Stimulated activated naive CD8-positive, alpha-beta T cell treated with anti-CD3 and anti-CD28 coated beads, Interleukin-15, Interleukin-2, amounts not matched to agents 100 ng/mL and 50 ng/mL, for 24 hours (primary cell): ENCODE measurements around the gene SERPINA1.

ENCODE experiments used
- H3K27ac Mint-ChIP-seq: one replicate; pipeline ENCODE4 v1.8.0; 2021; ENCODE audit warnings: mild to moderate bottlenecking, mixed read lengths
- H3K27me3 Mint-ChIP-seq: one replicate; pipeline ENCODE4 v1.8.0; 2021; ENCODE audit warnings: mixed read lengths
- H3K36me3 Mint-ChIP-seq: one replicate; pipeline ENCODE4 v1.8.0; 2021; ENCODE audit warnings: low read depth, mixed read lengths
- H3K4me1 Mint-ChIP-seq: one replicate; pipeline ENCODE4 v1.8.0; 2021; ENCODE audit warnings: low read depth, mixed read lengths
- H3K4me3 Mint-ChIP-seq: one replicate; pipeline ENCODE4 v1.8.0; 2021; ENCODE audit warnings: mild to moderate bottlenecking, mixed read lengths
- H3K9me3 Mint-ChIP-seq: one replicate; pipeline ENCODE4 v1.8.0; 2021; ENCODE audit warnings: mixed read lengths

The SERPINA1 gene

DNA sequence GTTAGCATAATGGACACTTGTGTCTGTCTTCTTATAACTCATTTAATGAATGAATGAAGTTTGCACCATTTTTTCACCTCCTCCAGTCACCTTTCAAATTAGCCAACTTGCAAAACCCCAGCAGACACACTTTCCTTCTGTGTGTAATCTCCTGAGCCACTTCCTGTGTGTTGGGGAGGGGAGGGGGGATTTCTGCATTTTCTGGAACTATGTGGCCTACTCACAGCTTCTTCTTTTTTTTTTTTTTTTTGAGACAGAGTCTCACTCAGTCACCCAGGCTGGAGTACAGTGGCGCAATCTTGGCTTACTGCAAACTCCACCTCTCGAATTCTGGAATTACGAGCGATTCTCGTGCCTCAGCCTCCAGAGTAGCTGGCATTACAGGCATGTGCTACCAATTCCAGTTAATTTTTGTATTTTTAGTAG lies 4.1 kb upstream of the SERPINA1 start:
- H3K27me3 Mint-ChIP-seq: peaks cover 12% of the 10 kb centered on the region
- H3K4me3 Mint-ChIP-seq: no peak overlapping the region
- H3K27ac Mint-ChIP-seq: peak overlapping the region; percentile 74
- H3K36me3 Mint-ChIP-seq: no peaks in the 10 kb centered on the region
- H3K4me1 Mint-ChIP-seq: peaks cover 49% of the 10 kb centered on the region
- no peaks in the 10 kb centered on the region for H3K9me3 Mint-ChIP-seq

DNA sequence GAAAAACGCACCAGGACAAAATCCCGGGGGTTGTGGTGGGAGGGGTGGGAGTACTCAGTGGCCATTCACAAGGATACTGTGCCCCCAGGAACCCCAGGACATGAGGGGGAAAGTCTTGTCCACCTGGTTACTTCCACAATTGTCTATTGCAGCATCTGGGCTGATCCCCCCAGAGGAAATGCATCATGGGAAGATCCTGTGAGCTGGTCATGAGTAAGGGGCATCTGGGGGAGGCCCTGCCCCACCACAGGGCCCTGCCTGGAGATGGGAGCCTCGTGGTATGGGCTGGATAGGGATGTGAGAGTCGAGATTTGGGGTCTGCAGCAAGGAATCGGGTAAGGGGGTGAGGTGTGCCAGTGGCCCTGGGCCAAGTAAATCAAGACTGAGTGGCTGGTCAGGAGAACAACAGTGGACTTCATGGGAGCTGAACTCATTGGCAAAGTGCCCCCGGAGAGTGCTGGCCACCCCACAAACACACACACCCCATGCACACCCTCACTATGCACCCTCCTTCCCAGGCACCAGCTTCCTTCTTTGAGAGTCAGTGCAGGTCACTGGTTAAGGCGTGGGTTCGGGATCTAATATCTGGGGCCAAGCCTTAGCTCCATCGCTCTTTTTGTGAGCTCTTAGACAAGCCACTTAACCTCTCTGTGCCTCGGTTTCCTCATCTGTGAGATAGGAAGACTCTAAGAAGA lies 3.0 kb upstream of the SERPINA1 start:
- H3K4me3 Mint-ChIP-seq: peak overlapping the region; percentile 10
- H3K27ac Mint-ChIP-seq: peak overlapping the region; percentile 74

DNA sequence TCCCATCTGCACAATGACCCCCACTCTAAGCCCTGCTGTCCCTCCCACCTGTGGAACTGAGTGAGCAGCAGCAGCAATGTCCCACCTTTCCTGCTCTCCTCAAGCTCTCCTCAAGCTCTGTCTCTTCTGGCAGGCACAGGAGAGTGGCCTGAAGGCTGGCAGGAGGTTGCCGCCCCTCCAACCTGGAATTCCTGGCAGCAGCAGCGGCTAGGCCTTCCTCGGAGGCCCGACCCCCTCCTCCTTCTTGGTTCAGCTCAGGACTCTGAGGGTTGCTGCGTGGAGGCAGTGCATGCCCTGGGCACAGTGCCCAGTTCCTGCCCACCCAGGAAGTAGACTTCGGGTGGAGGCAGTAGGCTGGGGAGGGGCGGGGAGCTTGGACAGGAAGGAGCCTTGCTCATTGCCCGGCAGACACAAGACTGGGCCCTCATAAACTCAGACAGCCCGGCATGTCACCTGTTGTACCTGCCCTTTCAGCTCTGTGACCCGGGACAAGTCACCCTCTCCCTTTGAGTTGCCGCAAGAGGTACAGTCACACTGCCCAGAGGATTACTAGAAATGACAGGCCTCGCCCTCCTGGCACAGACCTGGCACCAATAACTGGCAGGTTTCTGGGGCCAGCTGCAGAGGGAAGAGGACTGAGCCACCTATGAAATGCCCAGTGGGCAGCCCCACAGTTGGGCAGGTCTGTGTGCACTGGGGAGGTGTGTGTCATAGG lies 2.1 kb upstream of the SERPINA1 start:
- Mint-ChIP-seq H3K9me3 (no peaks in the 10 kb centered on the region), H3K27ac (peak overlapping the region; percentile 40), H3K36me3 (no peaks in the 10 kb centered on the region), H3K4me1 (peaks cover 48% of the 10 kb centered on the region), H3K4me3 (no peak overlapping the region), H3K27me3 (no peaks in the 10 kb centered on the region)

More for the DNA sequence above, 3.0 kb upstream of the SERPINA1 start:
- H3K36me3 Mint-ChIP-seq: no peaks in the 10 kb centered on the region
- peaks cover 7% of the 10 kb centered on the region for H3K27me3 Mint-ChIP-seq
- peaks cover 49% of the 10 kb centered on the region for H3K4me1 Mint-ChIP-seq
- H3K9me3 Mint-ChIP-seq: no peaks in the 10 kb centered on the region

DNA sequence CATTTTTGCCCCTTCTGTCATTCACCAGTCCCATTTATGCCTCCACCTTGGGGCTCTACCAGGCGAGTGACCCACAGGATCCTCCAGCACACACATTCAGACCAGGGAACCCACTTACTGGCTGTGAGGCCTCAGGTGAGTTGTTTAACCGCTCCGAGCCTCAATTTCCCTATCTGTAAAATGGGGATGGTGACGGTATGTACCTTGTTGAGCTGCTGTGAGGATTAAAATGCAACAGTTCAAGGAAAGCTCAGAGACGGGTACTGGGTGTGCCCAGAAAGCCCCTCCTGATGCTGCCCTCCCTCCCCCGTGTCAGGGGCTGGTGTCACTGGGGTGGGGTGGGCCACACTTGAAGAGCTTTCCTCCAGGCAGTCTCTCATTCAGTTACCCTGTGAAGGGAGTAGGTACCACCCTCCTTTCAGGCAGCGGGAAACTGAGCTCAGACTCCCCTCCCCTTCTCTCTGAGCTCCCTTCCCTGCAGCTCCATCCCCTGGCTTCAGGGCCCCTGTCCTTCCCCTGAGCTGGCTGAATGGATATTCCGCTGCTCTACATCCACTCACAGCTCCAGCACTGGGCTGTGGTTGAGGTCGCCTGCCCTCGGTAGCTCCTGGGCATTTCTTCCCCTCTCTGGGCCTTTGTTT lies 1.4 kb upstream of the SERPINA1 start:
- Mint-ChIP-seq H3K27me3 (no peaks in the 10 kb centered on the region), H3K9me3 (no peaks in the 10 kb centered on the region), H3K36me3 (no peaks in the 10 kb centered on the region), H3K4me3 (no peak overlapping the region), H3K27ac (no peak overlapping the region), H3K4me1 (peaks cover 41% of the 10 kb centered on the region)

DNA sequence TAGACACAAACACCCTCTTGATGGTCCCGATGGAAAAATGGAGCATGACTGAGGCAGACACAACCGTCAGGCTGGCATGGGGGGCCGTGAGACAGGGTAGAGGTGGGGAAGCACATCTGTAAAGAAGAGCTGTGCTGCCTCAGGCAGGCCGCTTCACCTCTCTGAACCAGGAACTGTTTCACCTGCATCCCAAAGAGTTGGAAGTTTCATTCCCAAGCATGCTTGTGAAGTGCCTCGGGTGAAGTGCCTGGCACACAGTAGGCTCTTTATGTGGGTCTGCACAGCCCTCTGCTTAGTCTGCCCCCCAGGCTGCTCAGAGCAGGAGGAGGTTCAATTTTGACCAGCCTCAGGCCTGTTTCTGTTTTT lies 685 bp upstream of the SERPINA1 start:
- no peaks in the 10 kb centered on the region for H3K27me3 Mint-ChIP-seq
- peaks cover 33% of the 10 kb centered on the region for H3K4me1 Mint-ChIP-seq
- no peaks in the 10 kb centered on the region for H3K36me3 Mint-ChIP-seq
- no peak overlapping the region for H3K4me3 Mint-ChIP-seq
- H3K9me3 Mint-ChIP-seq: no peaks in the 10 kb centered on the region
- H3K27ac Mint-ChIP-seq: no peak overlapping the region

DNA sequence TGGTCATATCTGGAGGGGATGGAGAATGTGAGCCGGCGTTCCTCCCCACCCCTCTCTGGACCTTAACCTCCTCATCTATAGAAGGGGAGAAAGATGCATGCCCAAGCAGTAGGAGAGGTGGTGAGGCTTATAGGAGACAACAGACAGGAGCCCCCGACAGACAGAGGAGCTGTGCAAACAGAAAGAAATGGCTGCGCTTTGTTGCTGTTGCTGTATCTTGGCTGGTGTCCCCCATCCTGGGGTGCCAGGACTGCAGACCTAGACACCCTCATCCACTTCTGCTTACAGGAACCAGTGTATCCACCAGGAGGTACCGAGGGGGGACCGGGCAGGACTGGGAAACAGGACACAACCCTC lies 397 bp downstream of the SERPINA1 start:
- H3K9me3 Mint-ChIP-seq: no peaks in the 10 kb centered on the region
- no peak overlapping the region for H3K4me3 Mint-ChIP-seq
- peaks cover 22% of the 10 kb centered on the region for H3K4me1 Mint-ChIP-seq
- H3K27ac Mint-ChIP-seq: no peak overlapping the region
- no peaks in the 10 kb centered on the region for H3K27me3 Mint-ChIP-seq
- no peaks in the 10 kb centered on the region for H3K36me3 Mint-ChIP-seq

GRCh38 chr14:94387051-94388026 lies 1.1 kb downstream of the SERPINA1 start:
- H3K4me1 Mint-ChIP-seq: peaks cover 16% of the 10 kb centered on the region
- H3K36me3 Mint-ChIP-seq: no peaks in the 10 kb centered on the region
- no peak overlapping the region for H3K27ac Mint-ChIP-seq
- no peaks in the 10 kb centered on the region for H3K9me3 Mint-ChIP-seq
- H3K27me3 Mint-ChIP-seq: no peaks in the 10 kb centered on the region
- H3K4me3 Mint-ChIP-seq: no peak overlapping the region

DNA sequence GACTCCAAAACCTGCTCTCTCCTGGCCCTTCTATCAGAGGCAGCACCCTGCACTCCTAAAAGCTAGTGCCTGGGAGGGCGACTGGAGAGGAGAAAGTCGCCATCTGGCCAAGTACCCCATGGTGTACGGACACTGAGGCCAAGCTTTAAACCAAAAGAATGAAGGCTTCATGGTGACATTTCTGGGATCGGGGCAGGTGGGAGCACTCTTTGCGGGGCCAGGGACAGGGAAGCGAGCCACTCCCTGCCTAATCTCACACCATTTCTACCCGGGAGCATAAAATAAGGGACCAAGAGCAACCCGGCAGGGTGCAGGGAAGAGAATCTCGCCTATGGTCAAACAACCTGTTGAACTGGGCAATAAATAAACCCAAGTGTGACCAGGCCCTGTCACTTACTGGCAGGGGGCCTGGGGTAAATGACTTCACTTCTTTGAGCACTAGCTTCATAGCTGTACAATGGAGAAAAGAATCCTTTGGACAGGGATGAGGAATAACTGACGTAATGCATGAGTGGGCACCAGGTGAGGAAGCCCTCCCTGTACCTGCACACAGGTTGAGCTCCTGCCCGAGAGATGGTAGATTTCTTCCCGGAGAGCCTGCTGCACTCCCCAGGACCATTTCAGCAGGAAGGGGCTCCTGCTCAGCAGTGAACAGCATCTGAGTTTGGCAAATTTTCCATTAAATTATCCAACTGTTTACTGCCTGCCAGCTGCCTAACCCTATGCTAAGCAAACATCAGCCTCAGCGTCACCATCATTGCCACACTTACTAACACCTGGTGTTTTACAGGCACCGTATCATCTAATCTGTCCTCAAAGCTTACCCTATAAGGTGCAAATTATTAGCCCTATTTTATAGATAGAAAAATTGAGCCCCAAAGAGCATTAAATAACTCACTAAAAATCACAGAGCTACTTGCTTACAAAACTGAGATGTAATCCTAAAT lies 2.0 kb downstream of the SERPINA1 start:
- Mint-ChIP-seq H3K4me3 (no peak overlapping the region), H3K27me3 (no peaks in the 10 kb centered on the region), H3K36me3 (no peaks in the 10 kb centered on the region), H3K9me3 (no peaks in the 10 kb centered on the region), H3K27ac (no peak overlapping the region), H3K4me1 (peaks cover 6% of the 10 kb centered on the region)

- no peak overlapping the region for H3K4me3 Mint-ChIP-seq
- no peaks in the 10 kb centered on the region for H3K9me3 Mint-ChIP-seq
- no peak overlapping the region for H3K27ac Mint-ChIP-seq
- H3K4me1 Mint-ChIP-seq: peaks cover 4% of the 10 kb centered on the region
- H3K36me3 Mint-ChIP-seq: no peaks in the 10 kb centered on the region
- H3K27me3 Mint-ChIP-seq: no peaks in the 10 kb centered on the region
These were observed 2.8 kb downstream of the SERPINA1 start for GRCh38 chr14:94385553-94386057.

GRCh38 chr14:94384342-94384741 lies 4.1 kb downstream of the SERPINA1 start:
- peaks cover 11% of the 10 kb centered on the region for H3K4me1 Mint-ChIP-seq
- H3K27me3 Mint-ChIP-seq: no peaks in the 10 kb centered on the region
- no peaks in the 10 kb centered on the region for H3K9me3 Mint-ChIP-seq
- H3K36me3 Mint-ChIP-seq: no peaks in the 10 kb centered on the region
- no peak overlapping the region for H3K27ac Mint-ChIP-seq
- H3K4me3 Mint-ChIP-seq: no peak overlapping the region

GRCh38 chr14:94383777-94384176 lies 4.6 kb downstream of the SERPINA1 start:
- no peaks in the 10 kb centered on the region for H3K27me3 Mint-ChIP-seq
- no peaks in the 10 kb centered on the region for H3K36me3 Mint-ChIP-seq
- no peak overlapping the region for H3K27ac Mint-ChIP-seq
- H3K4me3 Mint-ChIP-seq: no peak overlapping the region
- H3K4me1 Mint-ChIP-seq: peaks cover 11% of the 10 kb centered on the region
- no peaks in the 10 kb centered on the region for H3K9me3 Mint-ChIP-seq

GRCh38 chr14:94382716-94383596 lies 5.4 kb downstream of the SERPINA1 start:
- Mint-ChIP-seq H3K4me1 (peaks cover 11% of the 10 kb centered on the region), H3K4me3 (no peak overlapping the region), H3K36me3 (no peaks in the 10 kb centered on the region), H3K27ac (no peak overlapping the region), H3K27me3 (no peaks in the 10 kb centered on the region), H3K9me3 (no peaks in the 10 kb centered on the region)
